ENCODE measurements around the gene OSBPL10. TPM values are rescaled to one million over a fixed set of nuclear protein-coding genes. Genes with fewer than 3 reads are reported as not detected.

The OSBPL10 gene
- total RNA-seq, 1 donor: 15.0 TPM

DNA sequence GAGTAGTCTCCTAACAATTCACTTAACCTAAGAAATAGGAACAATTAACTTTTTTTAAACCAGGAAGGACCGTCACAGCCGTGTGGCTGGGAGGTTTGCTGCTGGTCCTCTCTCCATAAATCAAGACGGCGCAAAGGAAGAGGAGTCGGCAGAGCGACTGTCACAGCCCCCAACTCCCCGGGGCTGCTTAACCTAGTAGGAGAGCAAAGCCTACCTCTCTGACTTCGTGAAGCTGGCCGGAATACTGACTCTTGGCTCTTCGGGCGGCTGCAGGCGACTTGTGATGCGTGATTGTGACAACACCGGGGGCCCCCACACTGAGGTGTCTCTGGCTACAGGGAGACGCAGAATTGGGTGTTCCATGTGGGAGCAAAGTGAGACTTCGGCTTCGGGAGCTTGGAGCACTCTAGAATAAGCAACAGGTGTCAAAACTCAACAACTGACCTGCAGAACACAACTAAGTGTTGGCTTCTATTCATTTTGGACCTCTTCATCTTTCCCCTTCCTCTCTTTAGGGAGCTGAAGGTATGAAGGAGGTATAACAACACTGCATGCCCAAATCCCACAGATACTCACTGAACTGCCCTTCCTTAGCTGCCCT lies 151.1 kb downstream of the OSBPL10 start:
- no peak for TF ChIP-seq CTCF (IDR thresholded peaks at IDR 0.05; ENCODE audit: insufficient read depth, low read length)
- no peak for DNase-seq (ENCODE audit: low read depth)
- no peak overlapping the region for H3K4me3 ChIP-seq (ENCODE audit: low read depth, low read length)

- H3K4me3 ChIP-seq (ENCODE audit: low read depth, low read length): no peak overlapping the region
- TF ChIP-seq CTCF (IDR thresholded peaks at IDR 0.05; ENCODE audit: insufficient read depth, low read length): no peak
- no peak for DNase-seq (ENCODE audit: low read depth)
Observed at GRCh38 chr3:31829010-31829409, 152.1 kb downstream of the OSBPL10 start.

DNA sequence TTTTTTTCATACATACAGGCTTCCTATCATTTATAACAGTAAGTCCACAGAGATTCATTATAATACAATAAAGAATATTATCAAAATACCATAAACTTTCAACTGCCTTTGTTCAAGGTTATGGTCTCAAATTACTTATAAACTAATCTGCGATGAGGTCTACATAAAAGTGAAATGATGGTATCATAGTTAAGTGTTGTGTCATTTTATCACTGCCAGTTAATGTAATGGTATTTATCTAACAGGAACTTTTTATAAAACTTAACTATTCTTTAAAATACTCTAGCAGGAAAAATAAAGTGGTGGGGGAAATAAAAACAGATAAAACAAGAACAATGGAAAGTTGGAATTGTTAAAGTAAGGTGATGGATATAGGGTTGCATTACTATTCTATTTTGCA lies 153.1 kb downstream of the OSBPL10 start:
- no peak for DNase-seq (ENCODE audit: low read depth)
- H3K4me3 ChIP-seq (ENCODE audit: low read depth, low read length): no peak overlapping the region
- no peak for TF ChIP-seq CTCF (IDR thresholded peaks at IDR 0.05; ENCODE audit: insufficient read depth, low read length)

GRCh38 chr3:31823184-31823583 lies 157.9 kb downstream of the OSBPL10 start:
- no peak for TF ChIP-seq CTCF (IDR thresholded peaks at IDR 0.05; ENCODE audit: insufficient read depth, low read length)
- no peak for DNase-seq (ENCODE audit: low read depth)
- no peak overlapping the region for H3K4me3 ChIP-seq (ENCODE audit: low read depth, low read length)

DNA sequence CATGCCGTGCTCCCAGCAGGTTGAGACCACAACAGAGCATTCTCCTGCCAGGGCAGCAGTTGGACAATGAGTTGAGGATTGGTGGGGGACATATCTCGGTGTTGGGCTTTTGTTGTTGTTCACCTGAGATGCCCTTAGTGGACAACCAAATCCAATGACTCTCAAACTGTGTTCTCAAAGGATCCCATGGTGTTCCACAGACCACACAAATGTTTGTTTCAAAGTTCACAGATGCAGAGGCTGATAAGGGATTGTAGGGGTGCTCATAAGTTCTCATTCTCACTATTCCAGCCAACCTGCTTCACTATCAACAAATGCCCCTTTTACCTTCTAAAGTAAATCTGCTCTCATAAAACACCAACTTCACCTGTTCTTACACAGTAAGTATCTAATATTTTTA lies 159.9 kb downstream of the OSBPL10 start:
- TF ChIP-seq CTCF (IDR thresholded peaks at IDR 0.05; ENCODE audit: insufficient read depth, low read length): no peak
- no peak overlapping the region for H3K4me3 ChIP-seq (ENCODE audit: low read depth, low read length)
- DNase-seq (ENCODE audit: low read depth): no peak

- TF ChIP-seq CTCF (IDR thresholded peaks at IDR 0.05; ENCODE audit: insufficient read depth, low read length): no peak
- DNase-seq (ENCODE audit: low read depth): no peak
- no peak overlapping the region for H3K4me3 ChIP-seq (ENCODE audit: low read depth, low read length)
Observed at GRCh38 chr3:31819441-31819840, 161.6 kb downstream of the OSBPL10 start.

DNA sequence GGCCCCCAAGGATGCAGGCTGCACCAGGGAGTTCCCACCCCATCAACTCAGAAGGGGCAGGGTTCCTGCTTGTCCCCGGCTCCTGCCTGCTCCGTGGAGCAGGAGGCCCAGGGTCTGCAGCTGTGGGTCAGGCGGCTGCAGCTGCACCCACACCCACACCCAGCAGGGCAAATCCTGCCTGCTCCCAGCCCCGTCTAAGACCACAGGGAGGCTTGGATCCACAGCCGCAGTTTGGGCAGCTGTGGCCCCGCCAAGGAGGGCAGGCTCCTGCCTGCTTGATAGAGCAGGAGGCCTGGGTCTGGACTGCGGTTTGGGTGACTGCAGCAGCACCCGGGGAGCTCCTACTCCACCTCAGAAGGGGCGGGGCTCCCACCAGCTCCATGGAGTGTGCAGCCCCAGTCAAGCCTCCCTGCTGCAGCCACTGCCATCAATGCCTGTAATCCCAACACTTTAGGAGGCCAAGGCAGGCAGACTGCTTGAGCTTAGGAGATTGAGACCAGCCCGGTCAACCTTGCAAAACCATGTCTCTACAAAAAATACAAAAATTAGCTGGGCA lies 163.6 kb downstream of the OSBPL10 start:
- TF ChIP-seq CTCF (IDR thresholded peaks at IDR 0.05; ENCODE audit: insufficient read depth, low read length): no peak
- no peak for DNase-seq (ENCODE audit: low read depth)
- no peak overlapping the region for H3K4me3 ChIP-seq (ENCODE audit: low read depth, low read length)

Data from fibroblast of the aortic adventitia (primary cell).